ENCODE results near the gene PPP2R3B.

DNA sequence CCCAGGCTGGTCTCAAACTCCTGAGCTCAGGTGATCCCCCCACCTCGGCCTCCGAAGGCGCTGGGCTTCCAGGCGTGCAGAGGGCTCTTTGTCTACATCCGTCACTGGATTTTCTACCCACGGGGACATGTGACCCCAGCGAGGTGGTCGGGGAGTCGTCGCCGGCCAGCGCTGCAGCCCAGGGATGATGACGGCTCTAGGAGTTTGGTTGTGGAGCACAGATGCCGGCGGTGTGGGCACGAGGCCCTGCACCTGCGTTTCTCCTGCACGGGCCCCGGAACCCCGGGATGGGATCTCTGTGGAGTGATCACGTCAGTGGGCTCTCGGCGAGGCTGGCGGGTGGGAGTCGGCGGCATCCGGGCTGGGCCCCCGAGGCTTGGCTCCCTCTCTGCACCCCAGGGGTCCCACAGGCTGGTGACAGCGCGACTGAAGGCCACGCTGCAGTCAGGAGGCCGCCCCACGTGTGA lies 59.0 kb downstream of the PPP2R3B start:
- TF ChIP-seq, protein P1, sequence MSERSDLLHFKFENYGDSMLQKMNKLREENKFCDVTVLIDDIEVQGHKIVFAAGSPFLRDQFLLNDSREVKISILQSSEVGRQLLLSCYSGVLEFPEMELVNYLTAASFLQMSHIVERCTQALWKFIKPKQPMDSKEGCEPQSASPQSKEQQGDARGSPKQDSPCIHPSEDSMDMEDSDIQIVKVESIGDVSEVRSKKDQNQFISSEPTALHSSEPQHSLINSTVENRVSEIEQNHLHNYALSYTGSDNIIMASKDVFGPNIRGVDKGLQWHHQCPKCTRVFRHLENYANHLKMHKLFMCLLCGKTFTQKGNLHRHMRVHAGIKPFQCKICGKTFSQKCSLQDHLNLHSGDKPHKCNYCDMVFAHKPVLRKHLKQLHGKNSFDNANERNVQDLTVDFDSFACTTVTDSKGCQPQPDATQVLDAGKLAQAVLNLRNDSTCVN (tag by site-specific recombination; optimal IDR thresholded peaks at IDR 0.05), result no peak
- no peak for TF ChIP-seq CTCF (tag by site-specific recombination; IDR thresholded peaks at IDR 0.05)
- TF ChIP-seq ZNF561 (tag by site-specific recombination; IDR thresholded peaks at IDR 0.05; ENCODE audit: borderline replicate concordance), result no peak
- TF ChIP-seq HOXA7 (CRISPR knock-in tag; IDR thresholded peaks at IDR 0.05; ENCODE audit: borderline replicate concordance), result no peak
- no peak for TF ChIP-seq BCL11B (tag by site-specific recombination; IDR thresholded peaks at IDR 0.05; ENCODE audit: low read depth)
- no peak for TF ChIP-seq ZFP41 (tag by site-specific recombination; IDR thresholded peaks at IDR 0.05; ENCODE audit: borderline replicate concordance)
- TF ChIP-seq, protein P2, sequence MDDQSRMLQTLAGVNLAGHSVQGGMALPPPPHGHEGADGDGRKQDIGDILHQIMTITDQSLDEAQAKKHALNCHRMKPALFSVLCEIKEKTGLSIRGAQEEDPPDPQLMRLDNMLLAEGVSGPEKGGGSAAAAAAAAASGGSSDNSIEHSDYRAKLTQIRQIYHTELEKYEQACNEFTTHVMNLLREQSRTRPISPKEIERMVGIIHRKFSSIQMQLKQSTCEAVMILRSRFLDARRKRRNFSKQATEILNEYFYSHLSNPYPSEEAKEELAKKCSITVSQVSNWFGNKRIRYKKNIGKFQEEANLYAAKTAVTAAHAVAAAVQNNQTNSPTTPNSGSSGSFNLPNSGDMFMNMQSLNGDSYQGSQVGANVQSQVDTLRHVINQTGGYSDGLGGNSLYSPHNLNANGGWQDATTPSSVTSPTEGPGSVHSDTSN (CRISPR knock-in tag; IDR thresholded peaks at IDR 0.05), result no peak
- TF ChIP-seq SP2 (tag by site-specific recombination; IDR thresholded peaks at IDR 0.05), result no peak
- TF ChIP-seq SETDB1 (IDR thresholded peaks at IDR 0.05; ENCODE audit: insufficient read length, low read length), result no peak
- TF ChIP-seq KLF16 (tag by site-specific recombination; IDR thresholded peaks at IDR 0.05), result no peak
- no peak for TF ChIP-seq ZNF274 (IDR thresholded peaks at IDR 0.05; ENCODE audit: low read length)
- TF ChIP-seq ZNF274 (tag by site-specific recombination; IDR thresholded peaks at IDR 0.05; ENCODE audit: borderline replicate concordance), result no peak
- TF ChIP-seq ZNF202 (tag by site-specific recombination; IDR thresholded peaks at IDR 0.05; ENCODE audit: borderline replicate concordance), result no peak
- no peak for TF ChIP-seq ZNF776 (tag by site-specific recombination; IDR thresholded peaks at IDR 0.05; ENCODE audit: borderline replicate concordance)
